IPS-18a (cell line): ENCODE data around the gene RAB7B.
"Not testable (repeated sequence)": the region's sequence is repeated elsewhere in the genome, so short reads cannot be mapped to it uniquely, and the experiment has no call there.

Source experiments
- H3K27ac ChIP-seq: one replicate; pipeline ENCODE4 v1.5.1; 2013; ENCODE audit warnings: low read length
- H3K27me3 ChIP-seq: one replicate; pipeline ENCODE4 v1.6.1; 2013; ENCODE audit warnings: mild to moderate bottlenecking, low read length; ENCODE audit not compliant: control insufficient read depth, insufficient read depth
- H3K36me3 ChIP-seq: one replicate; pipeline ENCODE4 v1.6.1; 2013; ENCODE audit warnings: low read depth, low read length; ENCODE audit not compliant: control insufficient read depth
- H3K4me1 ChIP-seq: one replicate; pipeline ENCODE4 v1.6.1; 2013; ENCODE audit warnings: low read depth, low read length; ENCODE audit not compliant: control insufficient read depth
- H3K4me3 ChIP-seq: one replicate; pipeline ENCODE4 v1.5.1; 2013; ENCODE audit warnings: low read length
- H3K9ac ChIP-seq: one replicate; pipeline ENCODE4 v1.6.1; 2013; ENCODE audit warnings: mild to moderate bottlenecking, low read length, moderate library complexity
- H3K9me3 ChIP-seq: one replicate; pipeline ENCODE4 v1.6.1; 2013; ENCODE audit warnings: low read depth, low read length; ENCODE audit not compliant: control insufficient read depth

Gene RAB7B

DNA sequence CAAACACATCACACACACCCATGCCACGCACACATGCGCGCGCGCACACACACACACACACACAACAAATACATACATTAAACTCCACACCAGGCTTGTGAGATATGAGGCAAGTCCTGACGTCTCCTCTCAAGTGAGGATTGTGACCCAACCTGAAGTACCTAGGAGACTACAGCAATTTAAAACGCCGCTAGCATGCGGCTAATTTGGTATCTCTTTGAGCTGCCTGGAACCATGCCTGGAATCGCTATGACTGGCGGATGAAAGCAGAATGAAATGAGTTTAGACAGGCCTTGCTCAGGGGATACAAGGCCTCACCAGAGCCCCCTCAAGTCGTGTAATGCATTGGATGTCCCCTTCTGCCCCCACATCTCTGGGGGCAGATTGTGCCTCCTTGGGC is 1.6 kb upstream of the RAB7B start:
- Histone ChIP-seq H3K27me3 (no peaks in the 10 kb centered on the region), H3K27ac (no peak overlapping the region), H3K9me3 (no peaks in the 10 kb centered on the region), H3K36me3 (no peaks in the 10 kb centered on the region), H3K9ac (no peak overlapping the region), H3K4me1 (no peaks in the 10 kb centered on the region), H3K4me3 (no peak overlapping the region)

DNA sequence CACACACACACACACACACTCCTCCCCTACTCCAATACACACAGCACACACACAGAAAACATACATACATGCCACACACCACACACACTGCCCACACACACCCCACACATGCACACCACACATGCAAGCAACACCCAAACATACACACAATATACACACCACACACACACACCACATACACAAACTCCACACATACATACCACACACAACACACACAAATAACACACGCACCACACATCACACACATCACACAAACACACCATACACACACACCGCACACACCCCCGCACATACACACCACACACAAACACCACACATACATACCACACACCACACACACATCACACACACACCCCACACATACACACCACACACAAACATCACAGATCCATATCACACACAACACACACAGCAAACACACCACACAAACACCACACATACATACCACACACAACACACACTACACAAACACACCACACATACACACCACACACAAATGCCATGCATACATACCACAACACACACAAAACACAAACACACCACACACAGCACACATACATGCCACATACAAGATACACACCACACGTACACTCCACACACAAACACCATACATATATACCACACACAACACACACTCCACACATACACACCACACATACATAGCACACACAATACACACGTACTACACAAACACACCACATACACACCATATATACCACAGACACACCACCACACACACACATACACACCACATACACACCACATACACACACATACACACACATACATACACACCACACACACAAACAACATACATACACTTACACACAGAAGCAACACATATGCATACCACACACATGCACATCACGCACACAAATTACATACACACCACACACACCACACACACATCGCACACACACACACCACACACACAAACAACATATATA is 932 bp upstream of the RAB7B start:
- no peaks in the 10 kb centered on the region for H3K27me3 ChIP-seq
- H3K9me3 ChIP-seq, result no peaks in the 10 kb centered on the region
- H3K4me3 ChIP-seq, result no peak overlapping the region
- no peaks in the 10 kb centered on the region for H3K36me3 ChIP-seq
- no peaks in the 10 kb centered on the region for H3K4me1 ChIP-seq
- no peak overlapping the region for H3K27ac ChIP-seq
- H3K9ac ChIP-seq, result no peak overlapping the region

DNA sequence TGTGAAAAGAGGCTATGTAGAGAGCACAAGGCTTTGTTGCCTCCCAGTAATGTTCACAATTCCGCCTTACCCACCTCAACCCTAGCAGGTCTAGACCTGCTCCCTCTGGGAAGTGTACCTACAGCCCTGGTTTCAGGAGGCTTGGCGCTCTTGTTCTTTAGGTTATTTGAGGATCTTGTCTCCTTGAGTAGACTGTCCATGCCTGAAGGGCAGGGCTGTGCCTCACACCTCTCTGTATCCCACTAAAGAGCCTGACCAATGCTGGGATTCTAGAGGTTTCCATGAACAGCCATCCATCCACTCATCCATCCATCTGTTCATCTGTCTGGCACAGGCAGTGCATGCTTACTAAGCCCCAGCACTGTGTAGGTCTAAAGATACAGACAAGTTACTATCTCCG is 1.0 kb downstream of the RAB7B start:
- no peaks in the 10 kb centered on the region for H3K9me3 ChIP-seq
- H3K27ac ChIP-seq, result no peak overlapping the region
- H3K9ac ChIP-seq, result no peak overlapping the region
- H3K27me3 ChIP-seq, result peaks cover 11% of the 10 kb centered on the region
- peaks cover 6% of the 10 kb centered on the region for H3K4me1 ChIP-seq
- no peaks in the 10 kb centered on the region for H3K36me3 ChIP-seq
- H3K4me3 ChIP-seq, result no peak overlapping the region

DNA sequence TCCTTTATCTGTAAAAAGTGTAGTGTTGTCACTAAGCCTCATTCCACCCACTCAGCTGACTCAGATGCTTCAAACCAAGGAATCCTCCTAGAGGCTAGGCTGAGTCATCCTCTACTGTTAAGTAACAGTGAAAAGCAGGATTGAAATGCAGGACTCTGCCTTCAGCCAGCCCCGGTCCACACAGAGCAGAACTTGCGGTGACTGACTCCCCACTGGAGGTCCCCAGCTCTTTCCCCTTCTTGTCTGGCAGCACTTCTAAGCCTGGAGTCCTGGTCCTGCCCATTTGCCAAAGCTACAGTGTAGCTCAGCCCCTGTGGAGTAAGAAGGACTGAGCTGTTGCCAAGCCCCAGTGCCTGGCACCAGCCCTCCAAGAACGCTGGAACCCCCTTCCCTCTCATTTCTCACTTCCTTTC is 1.7 kb downstream of the RAB7B start:
- no peak overlapping the region for H3K27ac ChIP-seq
- peaks cover 6% of the 10 kb centered on the region for H3K4me1 ChIP-seq
- H3K9me3 ChIP-seq, result no peaks in the 10 kb centered on the region
- no peak overlapping the region for H3K9ac ChIP-seq
- no peak overlapping the region for H3K4me3 ChIP-seq
- peaks cover 14% of the 10 kb centered on the region for H3K27me3 ChIP-seq
- H3K36me3 ChIP-seq, result no peaks in the 10 kb centered on the region

DNA sequence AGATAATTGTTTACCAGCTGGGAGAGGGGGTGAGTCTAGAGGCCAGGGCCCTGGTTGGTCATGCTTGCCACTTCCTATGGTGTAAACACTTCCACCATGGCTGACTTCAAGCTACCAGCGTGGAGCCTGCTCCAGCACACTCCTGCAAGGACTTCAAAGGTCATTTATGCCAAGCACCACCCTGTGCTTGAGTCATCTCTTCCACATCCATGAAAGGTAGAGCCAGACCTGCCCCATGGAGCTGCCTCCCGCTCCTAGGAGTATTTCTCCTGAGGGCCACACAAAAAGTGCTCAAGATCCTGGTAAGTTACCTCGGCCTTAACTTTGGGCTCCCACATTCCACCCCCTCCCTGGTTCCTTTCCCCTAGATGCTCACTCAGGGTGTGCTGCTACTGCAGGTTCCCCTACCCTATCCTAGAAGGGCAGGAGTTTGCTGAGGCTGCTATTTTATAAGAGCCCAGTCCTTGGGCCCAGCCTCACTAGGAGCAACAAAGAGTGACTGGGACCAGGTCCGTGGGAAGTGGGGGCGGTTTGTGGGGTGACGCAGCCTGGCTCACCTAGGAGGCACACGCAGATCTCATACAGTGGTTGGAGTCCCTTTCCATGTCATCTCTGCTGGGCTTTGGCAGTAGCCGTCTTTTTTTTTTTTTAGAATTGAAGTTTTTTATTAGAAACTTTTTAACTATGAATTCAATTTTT is 2.4 kb downstream of the RAB7B start:
- H3K27me3 ChIP-seq, result peaks cover 14% of the 10 kb centered on the region
- H3K4me1 ChIP-seq, result peaks cover 10% of the 10 kb centered on the region
- no peak overlapping the region for H3K4me3 ChIP-seq
- no peaks in the 10 kb centered on the region for H3K9me3 ChIP-seq
- H3K27ac ChIP-seq, result no peak overlapping the region
- H3K36me3 ChIP-seq, result no peaks in the 10 kb centered on the region
- no peak overlapping the region for H3K9ac ChIP-seq

DNA sequence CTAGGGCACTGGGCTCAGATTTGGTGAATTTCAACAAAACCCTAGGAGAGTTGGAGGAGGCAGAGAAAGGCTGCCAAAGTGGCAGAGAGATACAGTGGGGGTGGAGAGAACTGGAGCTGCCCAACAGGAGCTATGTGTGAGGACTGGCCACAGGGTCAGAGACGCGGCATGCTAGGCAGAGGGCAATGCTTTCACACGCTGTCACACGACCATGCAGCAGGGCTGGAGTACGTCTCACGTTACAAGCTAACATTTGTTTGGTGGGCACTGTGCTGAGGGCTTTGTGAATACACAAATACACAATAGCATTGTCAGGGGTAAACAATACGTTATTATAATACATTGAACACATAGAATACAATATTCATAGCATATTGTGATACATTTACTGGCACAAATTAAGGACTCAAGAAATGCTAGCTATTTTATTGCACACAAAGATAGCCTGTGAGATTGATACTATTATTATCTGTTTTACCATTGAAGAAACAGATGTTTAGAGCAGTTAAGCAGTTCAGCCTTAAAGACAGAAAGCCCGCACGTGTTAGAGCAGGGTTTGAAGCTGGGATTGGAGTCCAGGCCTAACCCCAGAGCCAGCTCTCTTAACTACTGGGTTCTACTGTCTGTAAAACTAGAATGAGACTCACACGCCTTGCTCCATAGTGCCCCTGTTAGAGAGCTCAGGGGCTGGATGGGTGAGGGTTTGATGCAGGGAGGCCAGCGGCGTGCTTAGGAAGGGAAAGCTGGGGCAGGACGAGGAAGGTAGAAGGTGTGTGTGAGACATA is 4.5 kb downstream of the RAB7B start:
- Histone ChIP-seq H3K4me3 (no peak overlapping the region), H3K9me3 (no peaks in the 10 kb centered on the region), H3K27ac (no peak overlapping the region), H3K36me3 (no peaks in the 10 kb centered on the region), H3K9ac (no peak overlapping the region), H3K4me1 (peaks cover 10% of the 10 kb centered on the region), H3K27me3 (peaks cover 14% of the 10 kb centered on the region)

DNA sequence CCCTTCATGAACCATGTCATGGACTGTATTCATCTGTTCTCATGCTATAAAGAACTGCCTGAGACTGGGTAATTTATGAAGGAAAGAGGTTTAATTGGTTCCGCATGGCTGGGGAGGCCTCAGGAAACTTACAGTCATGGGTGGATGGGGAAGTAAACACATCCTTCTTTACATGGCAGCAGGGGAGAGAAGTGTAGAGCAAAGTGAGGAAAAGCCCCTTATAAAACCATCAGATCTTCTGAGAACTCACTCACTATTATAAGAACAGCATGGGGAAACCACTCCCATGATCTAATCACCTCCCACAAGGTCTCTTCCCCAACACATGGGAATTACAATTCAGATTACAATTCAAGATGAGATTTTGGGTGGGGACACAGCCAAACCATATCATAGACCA is 6.6 kb downstream of the RAB7B start:
- H3K9me3 ChIP-seq, H3K9ac ChIP-seq, H3K27ac ChIP-seq, H3K36me3 ChIP-seq, H3K4me3 ChIP-seq: not testable (repeated sequence)
- peaks cover 10% of the 10 kb centered on the region for H3K4me1 ChIP-seq
- peaks cover 14% of the 10 kb centered on the region for H3K27me3 ChIP-seq

DNA sequence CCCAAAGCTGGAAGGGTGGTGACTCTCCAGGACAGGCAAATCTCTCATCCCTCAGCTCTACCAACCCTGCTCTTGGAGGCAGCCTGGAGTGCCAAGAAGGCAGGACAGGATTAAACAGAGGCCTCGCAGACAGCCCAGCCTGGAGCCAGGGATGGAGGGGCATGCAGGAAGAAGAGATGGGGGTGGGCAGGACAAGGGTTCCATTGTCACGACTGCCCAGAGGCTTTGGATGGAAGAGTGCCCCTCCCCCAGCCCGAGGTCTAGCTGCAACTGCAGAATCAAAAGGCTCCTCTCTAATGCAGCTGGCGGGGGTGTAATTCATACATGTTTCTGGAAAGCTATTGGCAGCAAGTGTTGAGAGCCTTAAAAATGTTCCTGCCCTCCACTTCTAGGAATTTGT is 8.8 kb downstream of the RAB7B start:
- H3K9ac ChIP-seq, result no peak overlapping the region
- H3K36me3 ChIP-seq, result no peaks in the 10 kb centered on the region
- peaks cover 14% of the 10 kb centered on the region for H3K27me3 ChIP-seq
- H3K27ac ChIP-seq, result no peak overlapping the region
- H3K4me3 ChIP-seq, result no peak overlapping the region
- H3K9me3 ChIP-seq, result no peaks in the 10 kb centered on the region
- H3K4me1 ChIP-seq, result peaks cover 10% of the 10 kb centered on the region

DNA sequence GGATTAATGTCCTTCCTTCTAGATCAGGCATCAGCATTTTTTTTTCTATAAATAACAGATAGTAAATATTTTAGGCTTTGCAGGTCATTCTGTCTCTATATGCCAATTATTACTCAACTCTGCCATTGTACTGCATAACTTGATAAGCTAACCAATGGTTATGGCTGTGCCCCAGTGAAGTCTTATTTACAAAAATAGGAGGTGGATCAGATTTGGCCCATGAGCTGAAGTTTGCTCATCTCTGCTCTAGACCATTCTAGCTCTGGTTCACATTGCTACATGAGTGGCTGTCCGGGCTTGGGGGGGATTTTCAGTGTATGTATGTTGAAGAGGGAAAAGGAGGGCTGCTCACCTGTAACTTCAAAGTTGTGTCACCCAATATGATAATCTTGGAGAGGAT is 10.1 kb downstream of the RAB7B start:
- H3K4me1 ChIP-seq, result peaks cover 4% of the 10 kb centered on the region
- H3K36me3 ChIP-seq, result no peaks in the 10 kb centered on the region
- H3K9me3 ChIP-seq, result no peaks in the 10 kb centered on the region
- no peak overlapping the region for H3K27ac ChIP-seq
- H3K4me3 ChIP-seq, result no peak overlapping the region
- no peak overlapping the region for H3K9ac ChIP-seq
- peaks cover 12% of the 10 kb centered on the region for H3K27me3 ChIP-seq

DNA sequence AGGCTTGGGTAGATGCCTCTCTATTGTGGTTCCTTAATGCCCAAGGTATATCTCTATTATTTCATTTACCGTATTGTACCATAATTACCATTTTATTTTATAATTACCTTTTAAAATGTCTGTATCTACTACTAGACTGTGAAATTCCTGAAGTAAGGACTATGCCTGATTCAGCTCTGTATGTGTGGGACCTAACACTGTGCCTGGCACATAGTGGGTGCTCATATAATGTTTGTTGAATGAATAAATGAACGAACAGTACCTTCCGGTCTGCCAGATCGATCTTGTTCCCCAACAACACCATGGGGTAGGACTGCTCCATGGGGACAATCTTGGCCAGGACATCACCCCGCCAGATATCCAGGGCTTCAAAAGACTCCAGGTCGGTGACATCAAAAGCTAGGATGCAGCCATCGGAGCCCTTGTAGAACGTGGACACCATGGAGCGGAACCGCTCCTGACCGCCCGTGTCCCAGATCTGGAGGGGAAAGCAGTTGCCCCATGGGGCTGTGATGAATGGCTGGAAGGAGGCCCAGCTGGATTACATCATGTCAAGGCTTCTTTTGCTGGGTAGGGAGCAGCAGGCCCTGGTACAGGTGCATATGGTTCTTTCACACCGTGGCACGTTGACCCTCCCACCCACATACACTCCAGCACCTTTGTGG is 10.8 kb downstream of the RAB7B start:
- Histone ChIP-seq H3K36me3 (no peaks in the 10 kb centered on the region), H3K4me1 (peaks cover 4% of the 10 kb centered on the region), H3K4me3 (no peak overlapping the region), H3K27ac (no peak overlapping the region), H3K9ac (no peak overlapping the region), H3K9me3 (no peaks in the 10 kb centered on the region), H3K27me3 (peaks cover 5% of the 10 kb centered on the region)

DNA sequence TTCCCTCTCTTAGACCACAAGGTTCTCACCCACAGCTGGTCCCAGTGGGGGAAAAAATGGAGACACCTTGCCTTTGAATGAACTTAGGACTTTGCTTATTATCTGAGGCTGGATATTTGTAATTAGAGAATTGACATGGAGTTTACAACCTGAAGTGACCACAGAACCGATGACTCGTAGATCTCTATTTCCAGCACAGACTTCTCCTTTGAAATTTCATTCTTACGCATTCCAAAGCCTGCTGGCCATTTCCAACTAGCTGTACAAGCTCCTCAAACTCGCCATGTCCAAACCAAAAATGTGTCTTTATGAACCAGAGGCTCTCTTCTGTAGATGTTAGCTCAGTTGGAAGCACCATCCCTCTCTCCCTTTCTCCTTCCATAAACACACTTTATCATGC is 12.0 kb downstream of the RAB7B start:
- Histone ChIP-seq H3K4me3 (no peak overlapping the region), H3K27me3 (no peaks in the 10 kb centered on the region), H3K9me3 (no peaks in the 10 kb centered on the region), H3K4me1 (peaks cover 3% of the 10 kb centered on the region), H3K9ac (no peak overlapping the region), H3K27ac (no peak overlapping the region), H3K36me3 (no peaks in the 10 kb centered on the region)
